HepG2 (cell line): ENCODE results near the gene METTL23. TPM values are rescaled to one million over a fixed set of nuclear protein-coding genes. Genes with fewer than 3 reads are reported as not detected.

Source experiments
- NFE2L1 ChIP-seq: sonication (generic); formaldehyde crosslinking; IDR thresholded peaks from 2 replicates; pipeline ENCODE4 v1.4.0; 2020; ENCODE audit warnings: missing genetic modification reagents, mild to moderate bottlenecking, borderline replicate concordance
- NR2F2 ChIP-seq: IDR thresholded peaks from 2 replicates; pipeline ENCODE4 v1.6.1; 2012; ENCODE audit warnings: low read depth, inconsistent platforms, borderline replicate concordance
- SMARCC2 ChIP-seq: fragments of 450-650 bp; IDR thresholded peaks from 2 replicates; pipeline ENCODE4 v1.6.1; 2017; ENCODE audit warnings: antibody characterized with exemption, mild to moderate bottlenecking
- ZNF367 ChIP-seq: sonication (generic); formaldehyde crosslinking; IDR thresholded peaks from 2 replicates; pipeline ENCODE4 v1.4.0; 2020; ENCODE audit warnings: missing genetic modification reagents, borderline replicate concordance
- ZNF7 ChIP-seq: IDR thresholded peaks from 2 replicates; pipeline ENCODE4 v1.6.1; 2016; ENCODE audit warnings: missing biosample characterization, missing genetic modification reagents
- polyA plus RNA-seq, 8 experiments: library from polyadenylated mRNA; depleted of rRNA in 3 of 8; stranded (reverse) in 7 of 8; unstranded in 1 of 8; fragments of >200 nt; fragmentation: Illumina TruSeq in 4 of 8; extraction: Trizol in 4 of 8; gene quantifications; 2 replicates each; pipeline versions ENCODE4 v1.2.1 to v1.2.3, GENCODE V29; 2011 to 2016; ENCODE audit warnings: low read depth in 4 of 8, missing spikeins in 1 of 8, mixed read lengths in 1 of 8; ENCODE audit not compliant: insufficient read depth in 1 of 8
- total RNA-seq, 5 experiments: library from RNA; depleted of rRNA; stranded (reverse); fragments of >200 nt; fragmentation: Illumina TruSeq; extraction: Trizol; gene quantifications; 2 replicates each; pipeline ENCODE4 v1.2.3, GENCODE V29; 2016; ENCODE audit warnings: low read depth in 1 of 5
- TF ChIP-seq, protein P1 (sequence below): IDR thresholded peaks from 2 replicates; pipeline ENCODE4 v1.6.1; 2016; ENCODE audit warnings: missing compliant biosample characterization, missing genetic modification reagents, borderline replicate concordance
- TF ChIP-seq, protein P2 (sequence below): sonication (generic); formaldehyde crosslinking; IDR thresholded peaks from 2 replicates; pipeline ENCODE4 v1.9.0; 2022; ENCODE audit warnings: missing genetic modification reagents, mild to moderate bottlenecking, borderline replicate concordance
- TF ChIP-seq, protein P3 (sequence below): sonication (generic); formaldehyde crosslinking; IDR thresholded peaks from 2 replicates; pipeline ENCODE4 v1.9.0; 2021; ENCODE audit warnings: missing genetic modification reagents, borderline replicate concordance
- TF ChIP-seq, protein P4 (sequence below): sonication (generic); formaldehyde crosslinking; IDR thresholded peaks from 2 replicates; pipeline ENCODE4 v1.8.0; 2022; ENCODE audit warnings: missing genetic modification reagents, mild to moderate bottlenecking, borderline replicate concordance
- TF ChIP-seq, protein P5 (sequence below): sonication (generic); formaldehyde crosslinking; conservative IDR thresholded peaks from 2 replicates; pipeline ENCODE4 v1.4.0; 2020; ENCODE audit warnings: mild to moderate bottlenecking, missing genetic modification reagents, moderate library complexity
- TF ChIP-seq, protein P6 (sequence below): sonication (generic); formaldehyde crosslinking; conservative IDR thresholded peaks from 2 replicates; pipeline ENCODE4 v1.8.0; 2022; ENCODE audit warnings: low read depth, missing genetic modification reagents
- TF ChIP-seq, protein P7 (sequence below): sonication (generic); formaldehyde crosslinking; IDR thresholded peaks from 2 replicates; pipeline ENCODE4 v1.4.0; 2020; ENCODE audit warnings: missing genetic modification reagents

The METTL23 gene
- total and polyA plus RNA-seq, 2 of the 13 experiments (the other 11 are each of a cell fraction or from before 2014, with no cell fraction given), result 39.9 to 104 TPM

- TF ChIP-seq, protein P1, sequence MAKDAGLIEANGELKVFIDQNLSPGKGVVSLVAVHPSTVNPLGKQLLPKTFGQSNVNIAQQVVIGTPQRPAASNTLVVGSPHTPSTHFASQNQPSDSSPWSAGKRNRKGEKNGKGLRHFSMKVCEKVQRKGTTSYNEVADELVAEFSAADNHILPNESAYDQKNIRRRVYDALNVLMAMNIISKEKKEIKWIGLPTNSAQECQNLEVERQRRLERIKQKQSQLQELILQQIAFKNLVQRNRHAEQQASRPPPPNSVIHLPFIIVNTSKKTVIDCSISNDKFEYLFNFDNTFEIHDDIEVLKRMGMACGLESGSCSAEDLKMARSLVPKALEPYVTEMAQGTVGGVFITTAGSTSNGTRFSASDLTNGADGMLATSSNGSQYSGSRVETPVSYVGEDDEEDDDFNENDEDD (CRISPR knock-in tag), result peak; percentile 40; the same call in 1 of the 2 replicates
- TF ChIP-seq, protein P2, sequence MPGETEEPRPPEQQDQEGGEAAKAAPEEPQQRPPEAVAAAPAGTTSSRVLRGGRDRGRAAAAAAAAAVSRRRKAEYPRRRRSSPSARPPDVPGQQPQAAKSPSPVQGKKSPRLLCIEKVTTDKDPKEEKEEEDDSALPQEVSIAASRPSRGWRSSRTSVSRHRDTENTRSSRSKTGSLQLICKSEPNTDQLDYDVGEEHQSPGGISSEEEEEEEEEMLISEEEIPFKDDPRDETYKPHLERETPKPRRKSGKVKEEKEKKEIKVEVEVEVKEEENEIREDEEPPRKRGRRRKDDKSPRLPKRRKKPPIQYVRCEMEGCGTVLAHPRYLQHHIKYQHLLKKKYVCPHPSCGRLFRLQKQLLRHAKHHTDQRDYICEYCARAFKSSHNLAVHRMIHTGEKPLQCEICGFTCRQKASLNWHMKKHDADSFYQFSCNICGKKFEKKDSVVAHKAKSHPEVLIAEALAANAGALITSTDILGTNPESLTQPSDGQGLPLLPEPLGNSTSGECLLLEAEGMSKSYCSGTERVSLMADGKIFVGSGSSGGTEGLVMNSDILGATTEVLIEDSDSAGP (CRISPR knock-in tag), result 0 out of 2 replicates have a peak, but pooled peaks have one; percentile 2
- no peak for TF ChIP-seq ZNF367 (CRISPR knock-in tag)
- TF ChIP-seq, protein P3, sequence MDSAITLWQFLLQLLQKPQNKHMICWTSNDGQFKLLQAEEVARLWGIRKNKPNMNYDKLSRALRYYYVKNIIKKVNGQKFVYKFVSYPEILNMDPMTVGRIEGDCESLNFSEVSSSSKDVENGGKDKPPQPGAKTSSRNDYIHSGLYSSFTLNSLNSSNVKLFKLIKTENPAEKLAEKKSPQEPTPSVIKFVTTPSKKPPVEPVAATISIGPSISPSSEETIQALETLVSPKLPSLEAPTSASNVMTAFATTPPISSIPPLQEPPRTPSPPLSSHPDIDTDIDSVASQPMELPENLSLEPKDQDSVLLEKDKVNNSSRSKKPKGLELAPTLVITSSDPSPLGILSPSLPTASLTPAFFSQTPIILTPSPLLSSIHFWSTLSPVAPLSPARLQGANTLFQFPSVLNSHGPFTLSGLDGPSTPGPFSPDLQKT (CRISPR knock-in tag), result no peak; the same call in 1 of the 2 replicates
- TF ChIP-seq, protein P4, sequence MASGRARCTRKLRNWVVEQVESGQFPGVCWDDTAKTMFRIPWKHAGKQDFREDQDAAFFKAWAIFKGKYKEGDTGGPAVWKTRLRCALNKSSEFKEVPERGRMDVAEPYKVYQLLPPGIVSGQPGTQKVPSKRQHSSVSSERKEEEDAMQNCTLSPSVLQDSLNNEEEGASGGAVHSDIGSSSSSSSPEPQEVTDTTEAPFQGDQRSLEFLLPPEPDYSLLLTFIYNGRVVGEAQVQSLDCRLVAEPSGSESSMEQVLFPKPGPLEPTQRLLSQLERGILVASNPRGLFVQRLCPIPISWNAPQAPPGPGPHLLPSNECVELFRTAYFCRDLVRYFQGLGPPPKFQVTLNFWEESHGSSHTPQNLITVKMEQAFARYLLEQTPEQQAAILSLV (CRISPR knock-in tag), result no peak
- TF ChIP-seq NR2F2, result no peak
- no peak for TF ChIP-seq NFE2L1 (CRISPR knock-in tag)
- no peak for TF ChIP-seq ZNF7 (CRISPR knock-in tag)
- no peak for TF ChIP-seq SMARCC2
- TF ChIP-seq, protein P5, sequence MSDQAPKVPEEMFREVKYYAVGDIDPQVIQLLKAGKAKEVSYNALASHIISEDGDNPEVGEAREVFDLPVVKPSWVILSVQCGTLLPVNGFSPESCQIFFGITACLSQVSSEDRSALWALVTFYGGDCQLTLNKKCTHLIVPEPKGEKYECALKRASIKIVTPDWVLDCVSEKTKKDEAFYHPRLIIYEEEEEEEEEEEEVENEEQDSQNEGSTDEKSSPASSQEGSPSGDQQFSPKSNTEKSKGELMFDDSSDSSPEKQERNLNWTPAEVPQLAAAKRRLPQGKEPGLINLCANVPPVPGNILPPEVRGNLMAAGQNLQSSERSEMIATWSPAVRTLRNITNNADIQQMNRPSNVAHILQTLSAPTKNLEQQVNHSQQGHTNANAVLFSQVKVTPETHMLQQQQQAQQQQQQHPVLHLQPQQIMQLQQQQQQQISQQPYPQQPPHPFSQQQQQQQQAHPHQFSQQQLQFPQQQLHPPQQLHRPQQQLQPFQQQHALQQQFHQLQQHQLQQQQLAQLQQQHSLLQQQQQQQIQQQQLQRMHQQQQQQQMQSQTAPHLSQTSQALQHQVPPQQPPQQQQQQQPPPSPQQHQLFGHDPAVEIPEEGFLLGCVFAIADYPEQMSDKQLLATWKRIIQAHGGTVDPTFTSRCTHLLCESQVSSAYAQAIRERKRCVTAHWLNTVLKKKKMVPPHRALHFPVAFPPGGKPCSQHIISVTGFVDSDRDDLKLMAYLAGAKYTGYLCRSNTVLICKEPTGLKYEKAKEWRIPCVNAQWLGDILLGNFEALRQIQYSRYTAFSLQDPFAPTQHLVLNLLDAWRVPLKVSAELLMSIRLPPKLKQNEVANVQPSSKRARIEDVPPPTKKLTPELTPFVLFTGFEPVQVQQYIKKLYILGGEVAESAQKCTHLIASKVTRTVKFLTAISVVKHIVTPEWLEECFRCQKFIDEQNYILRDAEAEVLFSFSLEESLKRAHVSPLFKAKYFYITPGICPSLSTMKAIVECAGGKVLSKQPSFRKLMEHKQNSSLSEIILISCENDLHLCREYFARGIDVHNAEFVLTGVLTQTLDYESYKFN, result no peak; the same call in 1 of the 2 replicates
- TF ChIP-seq, protein P6, sequence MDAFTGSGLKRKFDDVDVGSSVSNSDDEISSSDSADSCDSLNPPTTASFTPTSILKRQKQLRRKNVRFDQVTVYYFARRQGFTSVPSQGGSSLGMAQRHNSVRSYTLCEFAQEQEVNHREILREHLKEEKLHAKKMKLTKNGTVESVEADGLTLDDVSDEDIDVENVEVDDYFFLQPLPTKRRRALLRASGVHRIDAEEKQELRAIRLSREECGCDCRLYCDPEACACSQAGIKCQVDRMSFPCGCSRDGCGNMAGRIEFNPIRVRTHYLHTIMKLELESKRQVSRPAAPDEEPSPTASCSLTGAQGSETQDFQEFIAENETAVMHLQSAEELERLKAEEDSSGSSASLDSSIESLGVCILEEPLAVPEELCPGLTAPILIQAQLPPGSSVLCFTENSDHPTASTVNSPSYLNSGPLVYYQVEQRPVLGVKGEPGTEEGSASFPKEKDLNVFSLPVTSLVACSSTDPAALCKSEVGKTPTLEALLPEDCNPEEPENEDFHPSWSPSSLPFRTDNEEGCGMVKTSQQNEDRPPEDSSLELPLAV (CRISPR knock-in tag), result no peak; the same call in 1 of the 2 replicates
- TF ChIP-seq, protein P7, sequence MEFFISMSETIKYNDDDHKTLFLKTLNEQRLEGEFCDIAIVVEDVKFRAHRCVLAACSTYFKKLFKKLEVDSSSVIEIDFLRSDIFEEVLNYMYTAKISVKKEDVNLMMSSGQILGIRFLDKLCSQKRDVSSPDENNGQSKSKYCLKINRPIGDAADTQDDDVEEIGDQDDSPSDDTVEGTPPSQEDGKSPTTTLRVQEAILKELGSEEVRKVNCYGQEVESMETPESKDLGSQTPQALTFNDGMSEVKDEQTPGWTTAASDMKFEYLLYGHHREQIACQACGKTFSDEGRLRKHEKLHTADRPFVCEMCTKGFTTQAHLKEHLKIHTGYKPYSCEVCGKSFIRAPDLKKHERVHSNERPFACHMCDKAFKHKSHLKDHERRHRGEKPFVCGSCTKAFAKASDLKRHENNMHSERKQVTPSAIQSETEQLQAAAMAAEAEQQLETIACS (CRISPR knock-in tag), result peak; percentile 72
Measured at GRCh38 chr17:76736349-76737081, 9.9 kb downstream of the METTL23 start (continued).
